Activated T-cell treated with anti-CD3 and anti-CD28 coated beads for 24 hours (primary cell): Measurements from ENCODE around the gene SENP1.

Source experiments
- DNase-seq: peaks from one replicate; pipeline ENCODE4 v3.0.0-alpha.2; 2020; ENCODE audit warnings: low read depth

SENP1 gene

DNA sequence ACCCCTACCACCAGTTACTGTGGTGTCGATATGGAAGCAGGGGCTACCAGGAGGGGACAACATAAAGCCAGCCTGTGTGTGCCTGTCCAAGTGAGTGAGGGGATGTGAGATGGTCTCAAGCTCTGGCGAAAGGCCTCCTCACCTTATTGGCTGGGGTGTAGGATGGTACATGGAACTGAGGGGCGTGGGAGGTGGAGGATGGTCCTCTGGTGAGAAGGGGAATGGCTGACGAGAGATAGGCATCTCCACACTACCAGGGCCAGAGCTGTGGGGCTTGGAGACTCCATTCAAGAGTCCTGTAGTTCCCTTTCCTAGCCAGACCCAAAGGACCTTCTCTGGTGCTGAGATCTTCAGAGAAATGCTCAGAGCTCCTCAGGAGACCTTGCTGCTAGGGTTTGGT, 69.1 kb downstream of the SENP1 start:
- no peak for DNase-seq

GRCh38 chr12:48034835-48035805, 70.8 kb downstream of the SENP1 start:
- no peak for DNase-seq

DNA sequence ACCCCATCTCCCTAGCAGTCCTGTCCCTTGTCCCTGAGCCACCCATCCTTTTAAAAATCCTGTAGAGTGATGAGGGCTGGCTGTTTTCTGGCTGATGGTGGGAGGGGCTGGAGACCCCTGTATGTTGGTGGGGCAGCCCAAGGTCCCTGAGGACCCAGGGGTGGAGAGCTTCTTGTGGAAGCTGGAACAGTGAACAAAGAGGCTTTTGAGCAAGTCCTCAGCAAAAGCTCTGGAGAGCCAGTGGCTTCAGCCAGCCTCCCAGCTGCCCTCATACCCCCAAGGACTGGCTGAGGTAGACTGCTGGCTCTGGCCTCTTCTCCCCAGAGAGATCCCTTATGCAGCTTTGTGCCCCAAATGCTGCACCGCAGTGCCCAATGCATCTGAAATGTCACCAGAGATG, 72.4 kb downstream of the SENP1 start:
- no peak for DNase-seq

GRCh38 chr12:48032597-48032996, 73.3 kb downstream of the SENP1 start:
- no peak for DNase-seq

DNA sequence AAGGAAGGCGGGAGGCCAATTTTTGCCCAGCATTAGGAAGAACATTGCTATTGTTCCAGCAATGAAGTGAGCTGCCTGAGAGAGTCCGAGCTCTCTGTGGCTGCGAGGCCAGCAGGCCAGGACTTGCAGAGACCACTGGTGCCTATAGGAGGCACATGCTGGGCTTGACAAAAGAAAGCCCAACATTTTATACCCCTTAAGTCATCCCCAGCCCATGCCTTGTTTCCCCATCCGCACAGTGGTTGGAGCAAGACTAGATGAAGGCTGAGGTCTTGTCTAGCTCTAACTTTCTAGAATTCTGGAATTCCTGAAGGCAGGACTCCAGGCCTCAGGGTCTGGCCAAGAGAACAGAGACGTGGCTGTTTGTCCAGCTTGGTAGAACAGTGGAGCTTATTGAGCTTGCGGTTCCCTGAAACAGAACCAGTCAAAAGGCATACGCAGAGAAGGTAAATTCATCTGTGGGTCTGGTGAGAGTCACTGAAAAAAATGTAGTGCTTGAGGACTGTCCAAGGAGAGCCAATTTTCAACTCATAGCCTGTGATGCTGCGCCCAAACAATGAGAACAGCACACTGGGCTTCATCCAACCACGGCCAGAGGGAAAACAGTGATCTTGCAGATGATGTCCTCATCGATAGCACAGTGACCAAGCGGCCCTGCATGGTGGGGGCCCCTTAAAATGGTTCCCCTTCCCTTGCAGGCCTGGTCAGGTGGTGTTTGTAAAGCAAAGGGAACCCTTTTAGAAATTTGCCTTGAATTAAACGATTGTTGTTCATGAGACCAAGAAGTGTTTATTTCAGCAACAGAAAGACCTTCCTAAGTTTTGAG, 74.5 kb downstream of the SENP1 start:
- DNase-seq = no peak

DNA sequence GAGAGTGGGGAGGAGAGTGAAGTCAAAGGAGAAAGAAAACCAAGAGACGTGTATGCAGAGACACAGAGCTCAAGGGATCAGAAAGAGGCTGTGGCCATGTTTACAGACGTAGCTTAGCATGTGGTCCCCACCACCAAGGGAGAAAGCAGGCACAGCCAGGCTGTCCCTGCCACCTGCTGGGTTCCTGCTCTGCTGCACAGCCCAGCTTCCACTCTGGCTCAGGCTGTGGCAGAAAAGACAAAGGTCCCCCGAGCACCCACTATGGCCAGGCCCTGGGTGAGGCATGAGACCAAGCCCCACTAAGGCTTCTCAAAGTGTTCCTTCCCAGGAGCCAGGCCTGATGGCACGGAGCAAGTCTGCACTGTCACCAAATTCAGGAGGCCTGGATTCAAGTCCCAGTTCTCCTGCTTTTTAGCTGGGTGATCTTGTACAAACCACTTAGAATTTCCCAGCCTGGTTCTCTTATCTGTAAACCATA, 75.7 kb downstream of the SENP1 start:
- DNase-seq = no peak

DNA sequence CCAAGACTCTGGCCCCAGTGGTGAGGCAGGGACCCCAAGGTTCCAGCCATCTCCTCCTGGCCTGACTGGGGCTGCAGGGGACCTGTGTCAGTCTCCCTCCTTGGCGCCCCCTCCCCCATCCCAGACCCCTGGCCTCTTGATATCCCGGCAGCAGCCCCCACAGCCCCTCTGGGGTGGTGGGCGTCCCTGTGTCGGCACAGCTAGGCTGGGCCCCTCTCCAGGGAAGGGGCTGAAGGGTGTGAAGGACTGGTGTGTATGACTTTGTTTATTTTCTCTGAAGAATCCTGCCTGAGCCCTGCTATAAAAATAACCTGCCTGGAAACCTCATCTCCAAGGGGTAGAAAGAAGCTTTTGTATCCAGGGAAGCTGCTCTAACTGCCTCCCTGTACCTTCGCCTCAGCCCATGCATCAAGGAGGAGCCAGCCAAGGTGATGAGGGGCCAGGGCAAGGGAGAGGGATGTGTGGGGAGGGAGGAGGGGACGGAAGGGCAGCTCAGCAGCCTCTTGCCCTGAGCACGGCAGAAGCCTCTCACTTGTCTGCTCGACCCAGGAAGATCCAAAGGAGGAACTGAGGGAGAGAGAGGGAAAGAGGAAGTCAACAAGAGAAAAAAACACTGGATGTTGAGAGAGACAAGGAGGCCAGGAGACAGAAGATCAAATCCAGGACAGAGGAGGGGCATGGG, 76.2 kb downstream of the SENP1 start:
- no peak for DNase-seq

- no peak for DNase-seq
These were observed 77.1 kb downstream of the SENP1 start for GRCh38 chr12:48028541-48029431.

GRCh38 chr12:48027183-48028002, 78.5 kb downstream of the SENP1 start:
- no peak for DNase-seq

- no peak for DNase-seq
These were observed 79.6 kb downstream of the SENP1 start for GRCh38 chr12:48026060-48026827.

- DNase-seq = no peak
These were observed 80.6 kb downstream of the SENP1 start for GRCh38 chr12:48025281-48025680.

GRCh38 chr12:48024735-48025134, 81.1 kb downstream of the SENP1 start:
- no peak for DNase-seq

DNA sequence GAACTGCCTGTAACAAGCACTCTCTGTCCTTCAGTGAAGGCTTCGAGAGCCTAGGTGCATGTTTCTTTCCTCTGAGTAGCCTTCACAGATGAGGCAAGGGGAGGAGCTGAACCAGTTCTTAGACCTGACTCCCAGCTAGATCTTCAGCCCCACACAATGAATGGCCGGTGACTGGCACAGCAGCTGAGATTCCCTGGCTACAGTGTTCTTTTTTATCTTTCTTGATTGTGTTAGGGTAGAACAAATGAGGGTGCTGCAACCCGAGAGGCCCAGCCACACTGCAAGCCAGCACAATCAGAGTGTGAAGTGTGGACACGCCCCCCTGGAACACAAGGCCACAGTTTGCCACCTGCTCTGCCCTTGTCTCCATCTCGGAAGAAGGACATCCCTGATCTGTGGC, 82.5 kb downstream of the SENP1 start:
- no peak for DNase-seq

DNA sequence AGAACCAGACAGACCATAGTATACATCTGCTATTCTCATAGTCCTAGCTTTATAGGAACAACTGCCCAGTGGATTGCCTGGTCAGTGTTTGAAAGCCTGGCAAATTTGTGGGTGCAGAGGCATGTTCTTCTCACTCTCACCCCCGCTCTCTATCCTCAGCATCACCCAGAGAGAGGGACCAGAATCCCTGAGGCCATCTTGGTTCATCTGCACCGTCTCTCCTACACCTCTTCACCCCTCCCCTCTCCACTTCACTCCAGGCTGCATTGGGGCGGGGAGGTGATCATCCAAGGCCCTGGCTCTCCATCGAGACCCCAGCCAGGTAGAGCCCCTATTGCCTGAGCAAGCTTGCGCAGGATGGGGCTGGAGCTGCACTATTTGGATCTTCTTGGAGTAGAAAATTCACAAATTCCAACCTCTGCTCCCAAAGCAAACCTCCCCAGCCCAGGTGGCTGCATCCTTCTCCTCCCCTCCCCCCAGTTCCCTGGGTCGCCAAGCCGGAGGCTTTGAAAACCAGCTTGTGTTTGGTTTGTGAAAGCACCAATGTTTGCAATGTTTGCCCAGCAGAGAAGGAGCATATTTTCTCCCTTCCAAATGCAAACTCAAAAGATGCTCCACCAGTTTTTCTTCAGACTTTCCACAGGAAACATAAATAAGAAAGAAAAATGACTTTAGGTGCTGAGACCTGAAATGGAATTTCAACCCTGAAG, 83.0 kb downstream of the SENP1 start:
- DNase-seq = no peak

GRCh38 chr12:48022180-48022521, 83.7 kb downstream of the SENP1 start:
- DNase-seq = no peak

DNA sequence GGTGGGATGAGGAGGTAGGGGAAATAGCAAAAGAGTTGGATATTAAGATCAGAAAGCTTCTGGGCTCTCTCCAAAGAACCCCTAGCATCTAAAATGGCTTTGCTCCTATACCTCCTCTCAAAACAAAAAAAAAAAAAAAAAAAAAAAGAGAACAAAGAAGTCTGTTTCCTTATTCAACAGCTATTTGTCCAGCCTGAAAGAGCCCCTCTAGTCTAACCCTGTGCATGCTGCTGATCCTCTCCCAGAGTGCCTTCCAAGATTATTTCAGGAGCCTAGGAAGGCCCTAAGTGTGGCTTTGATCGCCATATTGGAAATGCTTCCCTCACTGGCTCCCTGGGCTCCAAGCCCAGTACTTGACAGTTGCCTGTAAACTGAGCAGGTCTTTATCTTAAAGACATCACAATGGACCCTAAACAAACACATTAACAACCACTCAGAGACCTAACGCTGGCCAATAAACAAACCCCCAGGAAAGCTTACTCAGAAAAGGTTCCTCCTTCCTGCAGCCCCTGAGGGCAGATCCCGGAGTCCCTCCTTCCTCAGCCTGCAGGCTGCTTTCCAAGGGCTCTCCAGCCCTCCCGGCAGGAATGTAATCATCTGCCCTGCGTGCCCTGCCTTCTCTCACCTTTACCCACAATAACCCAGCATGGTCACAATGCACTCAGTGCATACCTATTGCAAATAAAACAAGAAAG, 84.2 kb downstream of the SENP1 start:
- DNase-seq = no peak

GRCh38 chr12:48019639-48020265, 86.1 kb downstream of the SENP1 start:
- DNase-seq = no peak

- DNase-seq = no peak
These were observed 87.3 kb downstream of the SENP1 start for GRCh38 chr12:48018618-48018995.
